IMR-90 (cell line): ENCODE data around the gene ERGIC1. TPM values are rescaled to one million over a fixed set of nuclear protein-coding genes. Genes with fewer than 3 reads are reported as not detected.

Experiments
- ATAC-seq: fragments of 200-7000 bp; cut with Tn5 transposase; 2 replicates; pipeline ENCODE4 v1.9.1; 2020; ENCODE audit warnings: low read depth, mild to moderate bottlenecking, moderate library complexity
- BruUV-seq: library from RNA; stranded (reverse); fragments of 400-500 nt; replicated peaks from 2 replicates; lab custom pipeline; 2021; lab: Mats Ljungman, UMichigan
- CTCF ChIA-PET: fragments of 300-600 bp; formaldehyde crosslinking; extraction: SDS; loops from one replicate; lab custom pipeline; 2021; ENCODE audit warnings: antibody characterized with exemption; lab: Yijun Ruan, JAX
- POLR2A ChIA-PET: fragments of 300-600 bp; sonication (Branson Sonifier 250); formaldehyde crosslinking; loops from one replicate; lab custom pipeline; 2022; ENCODE audit warnings: antibody characterized with exemption; ENCODE audit not compliant: unreplicated experiment; lab: Charles Lee
- DNase-seq: peaks from one replicate; pipeline ENCODE4 v3.0.0; 2013
- H2AFZ ChIP-seq: replicated peaks from 2 replicates; pipeline ENCODE3; 2013; ENCODE audit warnings: low read length, mild to moderate bottlenecking; ENCODE audit not compliant: poor library complexity
- H2AK5ac ChIP-seq: 2 replicates; pipeline ENCODE4 v1.6.1; 2013; ENCODE audit warnings: low read depth, low read length, inconsistent platforms
- H2AK9ac ChIP-seq: replicated peaks from 2 replicates; pipeline ENCODE3; 2013; ENCODE audit warnings: mild to moderate bottlenecking, low read depth, low read length, moderate library complexity; ENCODE audit not compliant: poor library complexity
- H2BK120ac ChIP-seq: 2 replicates; pipeline ENCODE4 v1.6.1; 2013; ENCODE audit warnings: low read depth, low read length, inconsistent platforms
- H2BK15ac ChIP-seq: 3 replicates; pipeline ENCODE4 v1.6.1; 2013; ENCODE audit warnings: low read depth, low read length, inconsistent platforms
- H2BK20ac ChIP-seq: 2 replicates; pipeline ENCODE4 v1.6.1; 2013; ENCODE audit warnings: low read depth, mild to moderate bottlenecking, inconsistent platforms, low read length, moderate library complexity
- H2BK5ac ChIP-seq: 2 replicates; pipeline ENCODE4 v1.6.1; 2013; ENCODE audit warnings: mild to moderate bottlenecking, low read depth, low read length, inconsistent platforms; ENCODE audit not compliant: poor library complexity, severe bottlenecking
- H3K14ac ChIP-seq: replicated peaks from 2 replicates; pipeline ENCODE4 v1.6.1; 2013; ENCODE audit warnings: low read depth, low read length, inconsistent platforms
- H3K18ac ChIP-seq: 2 replicates; pipeline ENCODE4 v1.6.1; 2013; ENCODE audit warnings: low read depth, low read length, control low read depth
- H3K23ac ChIP-seq: 2 replicates; pipeline ENCODE4 v1.6.1; 2013; ENCODE audit warnings: low read depth, low read length, inconsistent platforms
- H3K27ac ChIP-seq: 2 replicates; pipeline ENCODE4 v1.5.1; 2013; ENCODE audit warnings: mild to moderate bottlenecking, control low read depth, low read length; ENCODE audit not compliant: insufficient read depth
- H3K27me3 ChIP-seq: 2 replicates; pipeline ENCODE4 v1.6.1; 2013; ENCODE audit warnings: low read length; ENCODE audit not compliant: control insufficient read depth, insufficient read depth
- H3K36me3 ChIP-seq: 2 replicates; pipeline ENCODE4 v1.6.1; 2013; ENCODE audit warnings: low read length, mixed read lengths; ENCODE audit not compliant: control insufficient read depth, insufficient read depth
- H3K4ac ChIP-seq: 2 replicates; pipeline ENCODE4 v1.6.1; 2013; ENCODE audit warnings: low read depth, low read length, inconsistent platforms
- H3K4me1 ChIP-seq: 2 replicates; pipeline ENCODE4 v1.6.1; 2013; ENCODE audit warnings: low read length, mixed read lengths; ENCODE audit not compliant: control insufficient read depth, insufficient read depth
- H3K4me2 ChIP-seq: 2 replicates; pipeline ENCODE4 v1.6.1; 2013; ENCODE audit warnings: low read depth, mild to moderate bottlenecking, control low read depth, low read length, moderate library complexity
- H3K4me3 ChIP-seq: 2 replicates; pipeline ENCODE4 v1.5.1; 2013; ENCODE audit warnings: low read depth, mild to moderate bottlenecking, control low read depth, low read length, moderate library complexity; ENCODE audit not compliant: insufficient read depth
- H3K56ac ChIP-seq: 2 replicates; pipeline ENCODE4 v1.6.1; 2013; ENCODE audit warnings: low read length, inconsistent platforms; ENCODE audit not compliant: insufficient read depth; ENCODE audit errors: extremely low read depth
- H3K79me1 ChIP-seq, 2 experiments: 2 replicates each; pipeline ENCODE4 v1.6.1; 2013; ENCODE audit warnings: low read length in 2 of 2, inconsistent platforms in 1 of 2, low read depth in 1 of 2
- H3K9ac ChIP-seq: 2 replicates; pipeline ENCODE4 v1.6.1; 2013; ENCODE audit warnings: low read depth, low read length, control low read depth
- H3K9me1 ChIP-seq: 2 replicates; pipeline ENCODE4 v1.6.1; 2013; ENCODE audit warnings: low read length, inconsistent platforms; ENCODE audit not compliant: insufficient read depth
- H3K9me3 ChIP-seq: 2 replicates; pipeline ENCODE4 v1.6.1; 2013; ENCODE audit warnings: low read length; ENCODE audit not compliant: control insufficient read depth, insufficient read depth
- H4K20me1 ChIP-seq: 2 replicates; pipeline ENCODE4 v1.6.1; 2013; ENCODE audit warnings: low read length, inconsistent platforms; ENCODE audit not compliant: insufficient read depth
- H4K5ac ChIP-seq: 2 replicates; pipeline ENCODE4 v1.6.1; 2013; ENCODE audit warnings: mild to moderate bottlenecking, low read depth, low read length, control low read depth
- H4K8ac ChIP-seq, 2 experiments: 2 replicates each; pipeline ENCODE4 v1.6.1; 2013; ENCODE audit warnings: low read depth in 2 of 2, low read length in 2 of 2, control low read depth in 1 of 2, inconsistent platforms in 1 of 2
- H4K91ac ChIP-seq: 2 replicates; pipeline ENCODE4 v1.6.1; 2013; ENCODE audit warnings: low read depth, low read length, inconsistent platforms; ENCODE audit not compliant: insufficient read depth
- BHLHE40 ChIP-seq: fragments of 150-350 bp; IDR thresholded peaks from 2 replicates; pipeline ENCODE4 v1.6.1; 2016; ENCODE audit warnings: mild to moderate bottlenecking, low read depth, low read length
- CHD1 ChIP-seq: IDR thresholded peaks from 2 replicates; pipeline ENCODE4 v1.6.1; 2012; ENCODE audit warnings: low read depth, low read length, improper control_type of control experiment
- FOS ChIP-seq: fragments of 150-350 bp; IDR thresholded peaks from 2 replicates; pipeline ENCODE4 v1.6.1; 2016; ENCODE audit warnings: low read depth, low read length
- MAFK ChIP-seq: IDR thresholded peaks from 2 replicates; pipeline ENCODE4 v1.6.1; 2012; ENCODE audit warnings: low read depth, low read length, improper control_type of control experiment
- MXI1 ChIP-seq: IDR thresholded peaks from 2 replicates; pipeline ENCODE4 v1.6.1; 2012; ENCODE audit warnings: low read depth, mild to moderate bottlenecking, low read length, moderate library complexity, borderline replicate concordance
- NFE2L2 ChIP-seq: fragments of 150-350 bp; IDR thresholded peaks from 2 replicates; pipeline ENCODE4 v1.6.1; 2016; ENCODE audit warnings: low read depth, mild to moderate bottlenecking, low read length
- RFX5 ChIP-seq: IDR thresholded peaks from 2 replicates; pipeline ENCODE4 v1.8.0; 2012; ENCODE audit warnings: low read depth, mild to moderate bottlenecking, low read length, moderate library complexity
- SMC3 ChIP-seq: fragments of 150-350 bp; IDR thresholded peaks from 2 replicates; pipeline ENCODE4 v1.6.1; 2016; ENCODE audit warnings: low read depth, mild to moderate bottlenecking, antibody characterized with exemption, low read length, moderate library complexity
- WGBS, 2 experiments: methylation state at CpG; one replicate each; pipeline versions ENCODE4 v1.1.5 to v1.1.7; 2013; ENCODE audit warnings: missing lambda C conversion rate in 2 of 2; ENCODE audit not compliant: insufficient read length in 1 of 2; ENCODE audit errors: extremely low coverage in 2 of 2; 5-methylcytosine and 5-hydroxymethylcytosine counted together
- dilution Hi-C: fragments of 300-500 bp; cut with HindIII; formaldehyde crosslinking; loops from one replicate; pipeline ENCODE4 v1.14.3; 2018; ENCODE audit warnings: low sequenced_read_pairs; ENCODE audit not compliant: unreplicated experiment
- in situ Hi-C: fragments of 300-500 bp; cut with MboI; formaldehyde crosslinking; loops from 3 replicates; pipeline ENCODE4 v1.14.3; 2019; ENCODE audit warnings: low sequenced_read_pairs, inconsistent platforms, mixed read lengths
- intact Hi-C: fragments of 100-400 bp; cut with micrococcal nuclease; formaldehyde crosslinking; loops from 2 replicates; pipeline ENCODE4 v1.10.0; 2022
- polyA plus RNA-seq, 3 experiments: library from polyadenylated mRNA; depleted of rRNA; stranded (reverse); fragments of >200 nt; gene quantifications; 2 replicates each; pipeline ENCODE4 v1.2.3, GENCODE V29; 2012; ENCODE audit warnings: low replicate concordance in 1 of 3
- total RNA-seq: library from RNA; depleted of rRNA; stranded (reverse); fragments of >200 nt; gene quantifications from 2 replicates; pipeline ENCODE4 v1.2.3, GENCODE V29; 2012
- TF ChIP-seq, protein P1 (sequence below): fragments of 150-350 bp; IDR thresholded peaks from 2 replicates; pipeline ENCODE4 v1.6.1; 2017; ENCODE audit warnings: mild to moderate bottlenecking, antibody characterized with exemption, low read length, low read depth

Gene ERGIC1
- total and polyA plus RNA-seq, 2 of the 4 experiments (the other 2 are of a cell fraction) = 134 to 192 TPM

DNA sequence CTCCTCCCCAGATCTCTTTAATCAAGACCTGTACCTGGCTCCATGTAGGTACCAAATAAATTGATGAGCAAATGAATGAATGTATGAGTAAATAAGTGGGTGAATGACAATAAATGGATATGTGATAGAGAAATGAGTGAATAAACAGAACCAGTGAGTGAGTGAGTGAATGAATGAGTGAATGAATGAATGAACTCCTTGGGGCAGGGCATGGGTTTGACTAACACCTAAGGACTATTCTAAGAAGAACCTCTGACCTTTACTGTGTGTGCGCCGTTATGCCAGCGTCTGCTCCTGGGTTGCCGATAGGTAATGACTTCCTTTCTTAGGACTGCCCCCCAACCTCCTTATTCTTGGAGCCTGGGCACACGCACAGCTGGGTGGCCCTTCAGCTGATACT lies 123.4 kb downstream of the ERGIC1 start:
- no peak overlapping the region for H3K4me3 ChIP-seq
- peak overlapping the region; percentile 86 for H2BK5ac ChIP-seq
- H2AK9ac ChIP-seq = no peak overlapping the region
- no peaks in the 10 kb centered on the region for H3K9me3 ChIP-seq
- H2AFZ ChIP-seq = no peak overlapping the region
- no peak overlapping the region for H3K4me2 ChIP-seq
- no peak overlapping the region; the same call in 1 of the 2 replicates for H3K18ac ChIP-seq
- dilution Hi-C loops (no loop called here), in situ Hi-C loops (no loop called here), intact Hi-C loops (no loop called here)
- no CpG with 5 or more reads among the region's 5 CpGs for WGBS, 2 experiments
- H4K8ac ChIP-seq = peak overlapping the region; percentile 73 to 92
- TF ChIP-seq RFX5 (no peak), BHLHE40 (no peak), MAFK (no peak), CHD1 (no peak), FOS (no peak), SMC3 (no peak), NFE2L2 (no peak), MXI1 (no peak)
- TF ChIP-seq, protein P1, sequence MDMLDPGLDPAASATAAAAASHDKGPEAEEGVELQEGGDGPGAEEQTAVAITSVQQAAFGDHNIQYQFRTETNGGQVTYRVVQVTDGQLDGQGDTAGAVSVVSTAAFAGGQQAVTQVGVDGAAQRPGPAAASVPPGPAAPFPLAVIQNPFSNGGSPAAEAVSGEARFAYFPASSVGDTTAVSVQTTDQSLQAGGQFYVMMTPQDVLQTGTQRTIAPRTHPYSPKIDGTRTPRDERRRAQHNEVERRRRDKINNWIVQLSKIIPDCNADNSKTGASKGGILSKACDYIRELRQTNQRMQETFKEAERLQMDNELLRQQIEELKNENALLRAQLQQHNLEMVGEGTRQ = no peak
- ATAC-seq (no peak), DNase-seq (no peak)
- H2BK20ac ChIP-seq = peak overlapping the region; percentile 86
- peaks cover 30 to 51% of the 10 kb centered on the region in 2 experiments for H3K79me1 ChIP-seq
- H2BK120ac ChIP-seq = peak overlapping the region; percentile 85
- peak overlapping the region; percentile 43; the same call in 1 of the 2 replicates for H3K9ac ChIP-seq
- no TSS peak for BruUV-seq
- no peaks in the 10 kb centered on the region for H4K20me1 ChIP-seq
- H2AK5ac ChIP-seq = peak overlapping the region; percentile 87
- H3K27me3 ChIP-seq = no peaks in the 10 kb centered on the region
- ChIA-PET CTCF (no interaction called here), POLR2A (no interaction called here)
- H3K4ac ChIP-seq = peak overlapping the region; percentile 85
- peak overlapping the region; percentile 95 for H4K91ac ChIP-seq
- H3K23ac ChIP-seq = peak overlapping the region; percentile 48
- peaks cover 10% of the 10 kb centered on the region; the same call in 1 of the 2 replicates for H3K9me1 ChIP-seq
- 0 out of 2 replicates have a peak overlapping the region, but pooled peaks have one; percentile 69 for H3K27ac ChIP-seq
- H3K36me3 ChIP-seq = no peaks in the 10 kb centered on the region
- peak overlapping the region; percentile 20; the same call in 1 of the 2 replicates for H3K14ac ChIP-seq
- peak overlapping the region; percentile 54; the same call in 1 of the 2 replicates for H4K5ac ChIP-seq
- peaks cover 17% of the 10 kb centered on the region for H3K4me1 ChIP-seq
- H2BK15ac ChIP-seq = peak overlapping the region; percentile 99
- no peak overlapping the region for H3K56ac ChIP-seq
